GM19463 (cell line): Measurements from ENCODE around the gene PLXNA2.

Experiments used
- ATAC-seq: cut with Tn5 transposase; IDR thresholded peaks from one replicate; pipeline ENCODE4 v1.9.1; 2021; ENCODE audit warnings: mild to moderate bottlenecking, moderate library complexity; ENCODE audit not compliant: unreplicated experiment

The PLXNA2 gene

DNA sequence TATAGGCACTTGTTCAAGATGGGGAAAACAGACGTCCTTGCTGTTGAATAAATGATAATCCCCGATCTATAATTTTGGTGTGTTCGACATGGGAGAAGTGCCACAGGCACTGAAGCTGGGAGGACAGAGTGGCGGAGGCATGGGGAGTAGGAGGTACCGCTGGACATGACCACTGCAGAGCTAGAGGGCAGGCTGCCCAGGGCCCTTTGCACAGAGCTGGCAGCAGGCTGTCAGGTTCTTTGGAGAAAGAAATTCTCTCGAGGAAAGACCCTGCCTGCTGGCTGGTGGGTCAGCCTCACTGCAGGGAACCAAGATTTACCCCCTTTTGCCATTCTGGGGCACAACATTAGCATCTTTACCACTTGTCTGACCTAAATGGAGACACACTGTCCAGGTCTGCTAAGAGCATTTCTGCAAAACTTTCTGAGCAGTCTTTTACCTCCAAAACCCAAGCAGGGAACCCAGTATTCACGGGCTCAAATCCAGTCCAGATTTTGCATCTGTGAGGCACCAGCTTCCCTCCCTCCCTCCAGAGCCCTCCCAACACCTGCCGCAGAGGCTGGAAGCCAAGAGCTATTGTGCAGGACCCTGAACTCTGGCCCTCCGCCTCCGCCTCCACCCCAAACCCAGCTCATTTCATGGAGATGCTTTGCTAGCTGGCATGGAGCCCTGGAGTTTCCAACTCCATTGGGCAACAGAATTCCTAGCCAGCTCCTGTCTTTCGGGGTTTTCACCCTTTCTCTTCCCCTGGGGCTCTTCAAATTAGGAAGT lies 142.3 kb downstream of the PLXNA2 start:
- ATAC-seq, result no peak

DNA sequence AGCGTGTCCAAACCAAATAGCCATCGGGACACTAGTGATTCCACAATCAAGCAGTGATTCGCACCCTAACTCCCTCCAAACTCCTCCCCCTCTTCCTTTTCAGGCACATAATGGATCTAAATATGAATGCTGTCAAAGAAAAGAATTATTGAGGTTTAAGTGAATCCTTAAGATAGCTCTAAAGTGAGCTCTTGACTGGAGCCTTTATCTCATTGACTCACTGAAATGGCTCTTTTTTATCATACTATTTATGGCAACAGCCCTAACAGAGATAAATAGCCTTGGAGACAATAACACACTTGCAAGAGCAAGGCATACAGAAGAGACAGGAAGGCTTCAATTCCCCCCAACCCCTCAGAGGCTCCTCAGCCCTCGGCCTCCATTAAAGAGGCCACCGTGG lies 143.3 kb downstream of the PLXNA2 start:
- ATAC-seq, result no peak

DNA sequence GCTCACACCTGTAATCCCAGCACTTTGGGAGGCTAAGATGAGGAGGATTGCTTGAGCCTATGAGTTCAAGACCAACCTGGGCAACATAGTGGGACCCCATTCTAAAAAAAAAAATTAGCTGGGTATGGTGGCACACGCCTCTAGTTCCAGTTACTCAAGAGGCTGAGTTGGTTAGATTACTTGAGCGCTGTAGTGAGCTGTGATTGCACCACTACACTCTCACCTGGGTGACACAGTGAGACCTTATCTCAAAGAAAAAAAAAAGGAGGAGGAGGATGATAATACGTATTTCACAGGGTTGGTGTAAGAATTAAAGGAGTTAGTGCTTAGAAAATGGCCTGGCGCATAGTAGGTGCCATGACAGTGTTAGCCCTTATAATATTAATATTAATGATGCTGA lies 144.1 kb downstream of the PLXNA2 start:
- no peak for ATAC-seq

DNA sequence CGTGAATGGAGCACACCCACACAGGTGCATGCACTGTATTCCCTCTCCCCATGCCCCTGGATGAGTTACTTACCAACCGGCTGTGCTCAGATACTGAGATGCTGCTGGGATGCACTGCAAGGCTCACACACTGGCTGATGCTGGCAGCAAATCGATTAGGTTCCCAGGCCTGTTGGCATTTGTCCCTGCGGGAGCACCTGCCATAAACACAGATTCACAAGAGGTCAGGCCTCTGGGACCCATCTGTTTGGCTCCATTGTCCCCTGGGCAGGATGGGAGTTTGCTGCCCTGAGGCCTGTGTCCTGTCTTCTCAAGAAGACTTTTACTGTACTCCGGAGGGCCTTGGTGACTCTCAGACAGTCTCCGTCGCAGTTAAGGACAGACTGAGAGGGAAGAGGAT lies 145.4 kb downstream of the PLXNA2 start:
- no peak for ATAC-seq

DNA sequence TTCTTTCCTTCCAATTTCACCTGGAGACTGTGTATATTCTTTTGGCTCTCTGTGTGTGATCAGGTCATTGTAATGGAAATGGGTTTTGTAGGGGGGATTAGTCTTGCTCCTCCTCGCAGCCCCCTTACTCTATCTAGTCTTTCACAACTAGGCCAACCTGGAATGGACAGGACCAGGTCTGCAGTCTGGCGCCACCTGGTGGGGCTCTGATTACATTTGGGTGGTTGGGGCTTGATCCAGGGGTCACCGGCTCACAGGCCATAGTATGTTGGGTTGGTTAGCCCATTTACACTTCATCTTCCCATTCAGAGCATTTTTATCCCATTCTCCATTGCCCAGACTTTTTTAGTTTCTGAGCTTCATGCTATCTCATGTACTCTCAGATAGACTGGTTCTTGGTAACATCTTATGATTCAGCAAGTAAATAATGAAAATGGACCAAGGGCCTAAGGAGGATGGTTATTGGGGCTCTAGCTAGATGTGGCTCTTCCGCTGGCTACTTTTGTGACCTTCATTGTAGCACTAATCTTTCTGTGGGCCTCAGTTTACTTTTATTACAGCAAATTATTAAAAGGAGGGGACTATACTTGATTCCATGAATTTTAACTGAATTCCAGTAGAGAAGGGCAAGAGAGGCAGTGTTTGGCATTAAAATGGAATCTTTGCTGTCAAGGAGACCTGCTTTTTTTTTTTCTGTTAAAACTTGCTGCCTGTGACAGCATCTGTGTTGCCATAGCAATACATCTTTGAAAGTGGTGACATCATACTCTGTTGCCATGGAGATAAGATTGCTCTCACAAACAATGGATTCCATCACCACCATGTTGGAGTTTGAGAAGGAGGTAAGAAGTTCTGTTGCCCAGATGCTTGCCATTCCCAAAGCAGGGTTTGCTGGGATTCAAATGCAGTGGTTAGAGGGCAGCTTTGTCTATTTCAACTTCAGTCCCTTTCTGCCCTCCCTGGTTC lies 150.1 kb downstream of the PLXNA2 start:
- ATAC-seq, result no peak

DNA sequence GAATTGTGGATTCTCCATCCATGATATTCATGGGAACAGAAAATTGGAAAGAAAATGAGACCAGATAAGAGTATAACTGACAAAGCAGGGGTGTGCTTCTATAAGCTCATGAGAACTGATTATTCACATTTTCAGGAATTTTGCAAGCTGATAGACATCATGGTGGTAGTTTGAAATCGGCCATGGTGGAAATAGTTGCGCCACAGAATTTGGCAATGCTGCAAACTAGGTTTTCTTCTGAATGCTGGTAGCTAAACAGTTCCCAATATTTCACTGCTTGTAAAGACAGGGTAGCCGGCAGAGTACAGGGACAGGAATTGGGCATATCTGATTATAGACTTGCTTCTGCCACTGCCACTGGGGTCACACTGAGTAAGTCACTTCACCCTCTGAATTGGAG lies 151.1 kb downstream of the PLXNA2 start:
- no peak for ATAC-seq

DNA sequence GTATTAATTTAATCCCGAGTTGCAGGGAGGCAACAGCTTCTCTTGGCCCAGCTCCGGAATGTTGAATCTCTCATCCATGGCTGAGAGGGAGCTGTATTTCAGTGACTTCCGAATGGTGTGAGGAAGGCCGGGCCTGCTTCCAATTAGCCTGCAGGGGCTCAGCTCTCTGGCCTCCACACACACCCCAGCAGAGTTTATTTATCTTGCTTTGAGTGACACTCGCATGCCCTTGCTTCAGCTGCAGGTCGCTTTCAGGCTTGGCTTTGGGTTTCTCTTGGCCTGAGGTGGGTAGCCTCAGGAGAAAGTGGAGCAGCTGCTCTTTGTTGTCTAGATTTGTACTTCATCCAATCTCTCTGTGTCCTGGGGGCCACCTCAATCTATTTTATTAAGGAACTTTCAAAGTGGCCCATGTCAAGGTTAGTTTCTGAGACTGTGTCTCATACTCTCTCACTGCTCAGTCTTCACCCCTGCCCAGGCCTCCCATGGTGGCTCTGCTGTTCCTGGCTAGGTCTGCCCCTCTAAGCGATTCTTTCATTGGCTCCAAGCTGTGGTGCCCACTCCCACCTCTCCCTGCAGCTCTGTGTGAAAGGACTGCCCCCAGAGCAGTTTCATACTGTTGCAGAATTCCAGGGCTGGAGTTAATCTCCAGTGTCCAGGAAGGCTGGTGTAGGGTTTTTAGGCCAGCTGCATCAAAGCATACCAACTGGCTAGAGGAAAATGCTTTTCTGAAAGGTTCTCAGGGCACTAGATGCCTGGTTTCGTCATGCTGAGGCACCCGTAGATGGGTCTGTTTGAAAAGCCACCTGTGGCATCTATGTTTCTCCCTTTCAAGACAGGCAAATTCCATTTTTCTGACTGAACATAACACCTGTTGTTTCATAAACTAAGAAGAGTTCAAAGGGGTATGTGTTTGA lies 153.5 kb downstream of the PLXNA2 start:
- no peak for ATAC-seq

DNA sequence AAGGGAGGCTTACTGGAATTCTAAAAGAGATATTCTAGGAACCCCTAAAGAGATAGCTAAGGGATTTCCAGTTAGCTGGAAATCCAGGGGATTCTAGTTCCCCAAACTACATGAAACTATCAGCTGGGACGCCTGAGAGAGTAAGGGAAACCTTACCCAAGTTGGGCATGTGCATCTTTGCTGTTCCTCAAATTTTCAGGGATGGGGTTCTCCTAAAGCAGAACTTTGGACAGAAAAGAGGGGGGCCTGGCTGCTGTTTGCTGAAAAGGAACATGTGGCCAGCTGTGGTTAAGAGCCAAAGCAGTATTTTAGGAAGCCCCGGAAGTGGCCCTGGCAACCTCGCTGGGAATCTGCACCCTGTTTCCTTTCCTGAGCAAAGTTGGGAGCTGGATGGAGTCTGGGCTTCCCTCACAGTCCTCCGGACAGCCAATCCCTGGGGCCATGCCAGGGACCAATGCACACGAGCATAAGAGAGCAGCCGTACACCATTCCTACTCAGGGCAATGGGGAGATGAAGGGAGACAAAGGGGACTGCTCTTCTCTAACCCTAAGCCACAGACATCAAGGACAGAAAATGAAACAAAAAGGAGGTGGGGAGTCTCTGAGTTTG lies 154.3 kb downstream of the PLXNA2 start:
- no peak for ATAC-seq

DNA sequence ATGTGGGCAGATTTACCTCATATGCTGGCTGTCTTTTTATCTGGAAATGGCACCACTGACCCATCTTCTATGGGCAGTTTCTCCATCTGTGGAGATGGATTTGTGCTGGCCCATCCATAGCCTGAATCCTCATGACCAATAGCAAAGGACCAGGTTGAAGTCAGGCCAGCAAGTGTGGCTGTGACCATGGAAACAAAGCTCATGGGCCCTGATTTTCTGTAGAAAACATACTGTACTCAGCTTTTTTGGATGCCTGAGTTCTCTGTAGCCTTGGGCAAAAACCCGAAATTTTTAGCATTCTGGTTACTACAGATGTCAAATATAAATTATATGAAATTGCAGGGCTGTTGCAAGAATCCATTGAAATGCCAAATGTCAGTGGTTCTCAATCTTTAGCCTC lies 155.0 kb downstream of the PLXNA2 start:
- ATAC-seq, result no peak

DNA sequence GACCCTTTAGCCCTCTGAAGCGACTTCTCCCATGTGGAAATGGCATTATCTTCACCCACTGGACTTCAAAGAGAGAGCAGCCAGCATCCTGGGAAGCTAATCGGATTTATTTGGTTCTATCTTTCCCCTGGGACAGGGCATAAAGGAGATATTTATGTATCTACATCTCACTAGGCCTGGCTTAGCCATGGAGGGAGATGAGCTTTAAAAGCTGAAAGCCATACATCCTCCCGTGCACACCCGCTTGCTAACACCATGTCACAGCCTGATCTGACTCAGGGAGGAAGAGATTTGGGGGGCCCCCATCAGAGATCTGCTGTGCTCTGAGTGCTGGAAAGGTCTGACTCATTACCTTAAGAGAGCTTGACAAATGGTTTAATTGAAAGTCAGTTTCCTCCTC lies 155.9 kb downstream of the PLXNA2 start:
- ATAC-seq, result no peak

DNA sequence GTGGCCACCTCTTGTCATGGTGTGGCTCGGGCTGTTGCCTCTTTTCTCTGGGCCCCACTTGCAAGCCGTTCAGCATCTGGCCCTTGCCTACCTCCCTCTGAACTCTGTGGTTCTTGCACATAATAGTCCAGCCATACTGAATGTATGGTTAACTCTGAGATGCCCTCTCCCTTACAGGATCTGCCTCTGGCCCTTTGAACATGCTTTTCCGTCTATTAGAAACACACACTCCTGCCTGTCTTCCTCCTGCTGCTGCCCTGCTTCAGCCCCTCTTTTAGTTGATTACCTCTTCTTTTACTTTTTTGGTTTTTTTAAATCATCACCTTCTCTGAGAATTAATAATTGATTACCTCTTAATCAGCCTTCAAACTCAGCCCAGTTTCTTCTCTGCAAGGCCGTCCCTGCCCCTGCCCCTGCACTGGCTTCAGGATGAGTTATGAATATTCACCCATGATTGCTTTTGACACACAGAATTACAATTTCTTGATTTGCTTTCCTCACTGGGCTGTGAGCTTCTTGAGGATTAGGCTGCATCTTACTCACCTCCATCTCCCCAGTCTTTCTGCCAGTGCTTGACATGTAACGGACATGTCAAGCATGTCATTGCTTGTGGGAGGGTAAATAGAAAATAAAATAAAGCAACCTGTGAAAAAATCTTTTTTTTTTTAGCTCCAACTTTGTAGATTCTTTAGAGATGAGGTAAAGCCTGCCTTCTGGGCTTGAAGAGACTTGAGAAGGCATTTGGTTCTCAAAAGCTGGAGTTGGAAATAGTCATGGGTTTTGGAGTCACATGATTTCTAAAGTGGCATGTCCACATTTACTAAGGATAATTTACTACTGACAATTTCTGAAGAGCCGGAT lies 158.3 kb downstream of the PLXNA2 start:
- no peak for ATAC-seq

DNA sequence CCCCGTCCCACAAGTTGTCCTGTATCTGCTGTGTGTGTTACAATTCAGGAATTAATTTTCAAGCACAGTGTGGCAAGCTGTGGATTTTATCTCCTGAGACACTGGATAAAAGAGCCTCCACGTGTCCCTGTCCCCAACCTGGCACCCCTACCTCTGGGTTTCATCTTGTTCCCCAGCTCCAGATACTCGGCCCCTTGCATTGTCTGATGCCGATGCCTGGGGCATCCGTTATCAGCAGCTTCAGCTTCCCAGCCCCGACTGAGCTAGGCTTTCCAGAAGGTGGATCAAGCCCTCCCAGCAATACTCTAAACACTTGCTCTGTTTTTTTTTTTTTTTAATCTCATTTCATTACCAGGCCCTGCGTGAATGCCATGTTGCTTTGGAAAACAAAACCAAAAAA lies 159.4 kb downstream of the PLXNA2 start:
- ATAC-seq, result no peak

DNA sequence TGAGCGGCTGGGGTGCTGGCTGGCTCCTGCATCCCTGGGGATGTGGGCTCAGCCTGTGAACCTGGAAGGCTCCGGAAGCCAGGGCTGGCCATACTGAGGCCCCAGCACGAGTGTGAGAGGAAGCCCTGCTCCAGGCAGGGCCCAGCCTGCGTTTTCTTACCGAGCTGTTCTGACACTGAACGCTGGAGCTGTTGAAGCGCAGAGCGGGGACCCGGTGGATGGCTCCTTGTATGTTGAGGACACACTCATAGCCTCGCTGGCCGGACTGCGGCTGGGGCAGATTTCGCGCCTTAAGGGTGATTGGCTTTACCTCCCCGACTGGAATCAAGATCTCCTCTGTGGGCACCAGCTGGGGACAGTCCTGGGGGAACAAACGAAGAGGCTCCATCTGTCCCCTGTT lies 160.0 kb downstream of the PLXNA2 start:
- ATAC-seq, result no peak

DNA sequence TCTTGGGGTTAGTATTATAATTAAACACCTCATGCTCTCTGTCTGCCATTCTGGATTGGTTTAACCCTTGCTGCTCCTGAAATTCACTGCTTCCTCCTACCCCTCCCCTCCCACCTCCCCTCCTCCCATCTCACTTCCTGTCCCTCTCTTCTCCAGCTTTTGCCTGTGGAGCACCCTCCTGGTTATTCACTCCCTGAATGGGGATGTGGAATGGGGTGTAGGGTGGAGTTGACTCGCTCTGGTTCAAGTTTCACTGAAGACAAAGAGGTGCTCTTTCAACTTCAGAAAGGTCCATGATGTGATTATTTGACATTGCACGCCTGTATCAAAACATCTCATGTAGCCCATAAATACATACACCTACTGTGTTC lies 160.5 kb downstream of the PLXNA2 start:
- ATAC-seq, result no peak

DNA sequence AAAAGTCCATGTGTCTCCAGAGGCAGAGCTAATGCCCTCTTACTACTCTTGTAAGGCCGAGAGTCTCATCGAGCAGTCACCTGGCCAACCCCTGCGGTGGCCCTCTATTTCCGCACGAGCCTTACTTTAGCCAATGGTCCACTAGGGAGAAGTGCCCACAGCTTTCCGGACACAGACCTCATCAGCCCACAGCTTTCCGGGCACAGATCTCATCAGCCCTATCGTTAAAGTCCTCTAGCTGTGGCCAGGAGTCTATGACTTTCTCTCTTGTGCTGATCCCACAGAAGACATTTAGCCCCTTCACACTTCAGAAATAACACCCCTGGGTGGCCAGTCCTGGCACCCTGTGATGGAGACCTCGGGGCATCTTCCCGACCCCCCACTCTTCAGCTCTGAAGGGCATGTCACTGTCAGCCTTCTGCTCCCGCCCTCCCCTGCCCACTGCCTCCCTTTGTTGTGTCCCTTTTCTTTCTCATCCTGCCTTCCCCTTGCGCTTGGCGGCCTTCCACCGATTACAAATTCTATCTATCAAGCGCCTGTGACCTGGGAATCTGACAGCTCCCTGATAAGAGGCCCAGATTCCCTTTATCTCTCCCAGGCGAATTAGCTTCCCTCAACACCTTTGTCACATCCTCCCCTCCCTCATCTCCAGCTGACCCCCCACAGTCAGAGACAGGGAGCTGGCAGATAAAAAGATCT lies 161.0 kb downstream of the PLXNA2 start:
- no peak for ATAC-seq

DNA sequence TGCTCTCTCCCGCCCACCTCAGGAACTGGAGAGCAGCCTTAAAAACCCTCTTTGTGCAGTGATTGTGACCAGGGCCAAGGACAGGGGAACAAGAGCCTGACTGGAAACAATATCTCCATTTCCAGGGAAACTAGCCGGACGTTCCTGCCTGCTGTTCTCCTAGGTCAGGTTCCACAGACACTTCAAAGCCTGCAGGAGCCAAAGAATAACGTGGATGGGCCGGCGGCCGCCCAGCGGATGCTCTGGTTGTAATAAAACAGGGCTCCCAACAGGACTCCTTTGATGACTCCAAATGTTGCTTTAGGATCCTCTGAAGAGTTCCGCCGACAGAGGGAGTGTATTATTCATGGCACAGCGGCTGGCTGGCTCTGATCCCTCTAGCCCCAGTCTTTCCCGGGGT lies 162.2 kb downstream of the PLXNA2 start:
- no peak for ATAC-seq

DNA sequence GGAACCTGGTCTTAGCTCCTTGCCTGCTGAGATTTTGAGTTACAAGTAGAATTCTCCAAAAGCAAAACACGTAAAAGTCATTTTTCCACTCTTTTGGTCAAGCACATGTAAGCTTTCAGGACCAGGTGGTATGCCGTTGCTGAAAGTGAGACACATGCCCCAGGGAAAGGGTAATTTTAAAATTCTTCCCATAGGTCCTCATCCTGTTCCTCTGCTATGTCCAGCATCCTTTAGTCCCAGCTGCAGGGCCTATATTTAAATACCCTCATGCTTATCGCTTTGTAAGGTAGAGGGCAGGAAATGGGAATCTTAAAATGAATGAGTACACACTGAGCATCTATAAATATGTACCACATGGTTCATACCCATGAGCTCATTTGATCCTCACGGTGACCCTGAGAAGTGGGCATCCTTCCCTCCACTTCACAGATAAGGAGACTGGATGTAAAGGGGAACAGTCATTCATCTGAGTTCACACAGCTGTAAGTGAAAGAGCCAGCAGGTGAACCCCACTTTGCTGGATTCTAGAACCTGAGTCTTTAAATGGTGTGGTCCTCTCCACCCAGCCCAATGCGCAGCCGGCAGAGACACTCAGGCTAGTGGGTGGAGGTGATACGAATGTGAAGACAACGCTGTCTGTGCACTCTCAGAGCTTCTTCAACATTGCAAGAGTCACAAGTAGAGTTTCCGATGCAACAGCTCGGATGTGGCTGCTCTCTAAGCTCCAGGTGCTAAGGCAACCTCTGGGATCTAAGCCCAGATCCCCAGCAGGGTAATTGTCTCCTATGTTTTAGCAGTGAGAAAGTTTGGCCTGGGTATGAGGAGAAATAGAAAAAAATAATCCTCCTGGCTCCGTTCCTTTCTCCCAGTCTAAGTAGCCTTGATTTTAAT lies 163.5 kb downstream of the PLXNA2 start:
- ATAC-seq, result no peak

DNA sequence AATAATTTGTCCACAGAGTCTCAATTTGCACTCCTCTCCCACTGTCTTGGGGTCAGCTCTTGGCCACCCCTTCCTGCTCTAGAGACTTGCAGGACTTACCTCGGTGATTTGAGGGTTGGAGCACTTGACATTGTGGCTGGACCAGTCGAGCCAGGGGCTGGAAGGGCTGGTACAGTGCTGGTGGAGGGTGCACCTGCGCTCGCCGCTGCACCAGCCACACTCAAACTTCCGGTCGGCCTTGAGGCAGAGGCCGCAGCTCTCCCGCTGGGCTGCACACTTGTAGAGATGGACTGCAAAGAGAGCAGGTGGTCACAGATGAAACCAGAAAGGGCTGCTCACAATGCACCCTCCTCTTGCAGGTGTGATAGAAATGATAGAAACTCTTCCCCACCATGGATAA lies 165.0 kb downstream of the PLXNA2 start:
- ATAC-seq, result no peak
